IMR-90 (cell line): Measurements from ENCODE around the gene KLK14.

Source experiments
- CTCF ChIP-seq: conservative IDR thresholded peaks from 2 replicates; pipeline ENCODE4 v1.5.1; 2012; ENCODE audit warnings: mild to moderate bottlenecking, low read depth, low read length, improper control_type of control experiment
- MXI1 ChIP-seq: IDR thresholded peaks from 2 replicates; pipeline ENCODE4 v1.6.1; 2012; ENCODE audit warnings: low read depth, mild to moderate bottlenecking, low read length, moderate library complexity, borderline replicate concordance
- POLR2A ChIP-seq: IDR thresholded peaks from 2 replicates; pipeline ENCODE4 v1.6.1; 2012; ENCODE audit warnings: mild to moderate bottlenecking, low read depth, low read length
- RAD21 ChIP-seq: IDR thresholded peaks from 2 replicates; pipeline ENCODE4 v1.6.1; 2012; ENCODE audit warnings: low read length, improper control_type of control experiment
- RFX5 ChIP-seq: IDR thresholded peaks from 2 replicates; pipeline ENCODE4 v1.8.0; 2012; ENCODE audit warnings: low read depth, mild to moderate bottlenecking, low read length, moderate library complexity

- no peak for TF ChIP-seq CTCF
- TF ChIP-seq MXI1, result no peak
- TF ChIP-seq POLR2A, result no peak
- no peak for TF ChIP-seq RAD21
- no peak for TF ChIP-seq RFX5
These were observed 36.4 kb upstream of the KLK14 start for GRCh38 chr19:51119101-51119500.
